ENCODE results near the gene GRB10. TPM values are rescaled to one million over a fixed set of nuclear protein-coding genes. Genes with fewer than 3 reads are reported as not detected.

The GRB10 gene
- total RNA-seq, 1 experiment from 2014 or later: 38.3 TPM

- Histone ChIP-seq H3K27ac (ENCODE audit: low read length) (no peak overlapping the region), H3K27me3 (ENCODE audit: control insufficient read depth, insufficient read depth, low read length) (no peaks in the 10 kb centered on the region), H3K4me3 (ENCODE audit: low read depth in 2 of 2, low read length in 2 of 2) (no peak overlapping the region), H3K4me1 (ENCODE audit: control insufficient read depth, insufficient read depth, low read length) (no peaks in the 10 kb centered on the region), H3K36me3 (ENCODE audit: control insufficient read depth, insufficient read depth, low read length) (no peaks in the 10 kb centered on the region), H3K9me3 (ENCODE audit: control insufficient read depth, insufficient read depth, low read depth, low read length) (no peaks in the 10 kb centered on the region)
- DNase-seq (ENCODE audit: low read depth, low spot score) (no peak), ATAC-seq (no peak)
- intact Hi-C loops (cut with micrococcal nuclease; ENCODE audit: unreplicated experiment) (loop anchor here (10.0 kb wide), 1 partner anchor 579 kb away; the partner anchor contains the start of gene ZPBP), in situ Hi-C loops (cut with HindIII; ENCODE audit: low pct_unique_long_range_greater_than_20kb, low sequenced_read_pairs) (no loop called here)
- TF ChIP-seq TCF7L2 (IDR thresholded peaks at IDR 0.05; ENCODE audit: low read depth, low read length) (no peak), CTCF (IDR thresholded peaks at IDR 0.05) (no peak), SIN3A (IDR thresholded peaks at IDR 0.05; ENCODE audit: borderline replicate concordance, insufficient read depth, low read depth, low read length) (no peak), POLR2AphosphoS5 (IDR thresholded peaks at IDR 0.05; ENCODE audit: low read depth, low read length) (no peak), REST (IDR thresholded peaks at IDR 0.05; ENCODE audit: insufficient read depth in 1 of 2, low read depth in 2 of 2, low read length in 1 of 2) (no peak)
- CTCF ChIA-PET: no interaction called here
- POLR2A ChIA-PET: no interaction called here
- BruUV-seq (replicated peaks): no TSS peak
These were observed 108.4 kb downstream of the GRB10 start for GRCh38 chr7:50674299-50674698.

- BruUV-seq (replicated peaks): no TSS peak
These were observed 109.6 kb downstream of the GRB10 start for GRCh38 chr7:50673096-50673495.

More at GRCh38 chr7:50673096-50673495, 109.6 kb downstream of the GRB10 start:
- Histone ChIP-seq H3K4me3 (ENCODE audit: low read depth in 2 of 2, low read length in 2 of 2) (no peak overlapping the region), H3K27ac (ENCODE audit: low read length) (no peak overlapping the region), H3K27me3 (ENCODE audit: control insufficient read depth, insufficient read depth, low read length) (no peaks in the 10 kb centered on the region), H3K36me3 (ENCODE audit: control insufficient read depth, insufficient read depth, low read length) (no peaks in the 10 kb centered on the region), H3K9me3 (ENCODE audit: control insufficient read depth, insufficient read depth, low read depth, low read length) (no peaks in the 10 kb centered on the region), H3K4me1 (ENCODE audit: control insufficient read depth, insufficient read depth, low read length) (no peaks in the 10 kb centered on the region)
- DNase-seq (ENCODE audit: low read depth, low spot score) (no peak), ATAC-seq (no peak; the same call in 1 of the 2 replicates)
- intact Hi-C loops (cut with micrococcal nuclease; ENCODE audit: unreplicated experiment) (loop anchor here (10.0 kb wide), 1 partner anchor 578 kb away; the partner anchor contains the start of gene ZPBP), in situ Hi-C loops (cut with HindIII; ENCODE audit: low pct_unique_long_range_greater_than_20kb, low sequenced_read_pairs) (no loop called here)
- ChIA-PET POLR2A (no interaction called here), CTCF (no interaction called here)
- TF ChIP-seq SIN3A (IDR thresholded peaks at IDR 0.05; ENCODE audit: borderline replicate concordance, insufficient read depth, low read depth, low read length): no peak
- no peak for TF ChIP-seq CTCF (IDR thresholded peaks at IDR 0.05)
- TF ChIP-seq TCF7L2 (IDR thresholded peaks at IDR 0.05; ENCODE audit: low read depth, low read length): no peak
- TF ChIP-seq REST (IDR thresholded peaks at IDR 0.05; ENCODE audit: insufficient read depth in 1 of 2, low read depth in 2 of 2, low read length in 1 of 2): no peak
- TF ChIP-seq POLR2AphosphoS5 (IDR thresholded peaks at IDR 0.05; ENCODE audit: low read depth, low read length): no peak
